ENCODE results near the gene DLG2.
"Not testable (repeated sequence)": the region's sequence is repeated elsewhere in the genome, so short reads cannot be mapped to it uniquely, and the experiment has no call there.

The DLG2 gene

DNA sequence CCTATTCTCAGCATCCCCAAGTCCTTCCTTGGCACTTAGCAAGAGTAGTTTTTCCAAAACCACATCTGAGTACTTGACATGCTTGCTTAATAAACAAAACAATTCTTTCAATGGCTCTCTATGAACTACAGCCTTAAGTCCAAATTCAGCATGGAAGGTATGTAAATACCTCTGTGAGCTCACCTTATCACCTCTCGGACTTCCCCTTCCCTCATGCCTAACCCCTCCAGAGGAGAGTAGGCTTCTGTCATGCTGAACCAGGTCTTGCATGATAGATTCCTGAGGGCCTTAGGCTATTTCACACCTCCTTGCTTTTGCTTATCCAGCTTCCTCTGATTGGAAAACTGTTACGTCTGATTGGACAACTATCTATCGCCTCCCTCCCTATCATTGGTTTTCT, 2028.1 kb downstream of the DLG2 start:
- no peak for TF ChIP-seq EZH2phosphoT487 (IDR thresholded peaks at IDR 0.05; ENCODE audit: borderline replicate concordance, low read length)
- TF ChIP-seq, protein P1, sequence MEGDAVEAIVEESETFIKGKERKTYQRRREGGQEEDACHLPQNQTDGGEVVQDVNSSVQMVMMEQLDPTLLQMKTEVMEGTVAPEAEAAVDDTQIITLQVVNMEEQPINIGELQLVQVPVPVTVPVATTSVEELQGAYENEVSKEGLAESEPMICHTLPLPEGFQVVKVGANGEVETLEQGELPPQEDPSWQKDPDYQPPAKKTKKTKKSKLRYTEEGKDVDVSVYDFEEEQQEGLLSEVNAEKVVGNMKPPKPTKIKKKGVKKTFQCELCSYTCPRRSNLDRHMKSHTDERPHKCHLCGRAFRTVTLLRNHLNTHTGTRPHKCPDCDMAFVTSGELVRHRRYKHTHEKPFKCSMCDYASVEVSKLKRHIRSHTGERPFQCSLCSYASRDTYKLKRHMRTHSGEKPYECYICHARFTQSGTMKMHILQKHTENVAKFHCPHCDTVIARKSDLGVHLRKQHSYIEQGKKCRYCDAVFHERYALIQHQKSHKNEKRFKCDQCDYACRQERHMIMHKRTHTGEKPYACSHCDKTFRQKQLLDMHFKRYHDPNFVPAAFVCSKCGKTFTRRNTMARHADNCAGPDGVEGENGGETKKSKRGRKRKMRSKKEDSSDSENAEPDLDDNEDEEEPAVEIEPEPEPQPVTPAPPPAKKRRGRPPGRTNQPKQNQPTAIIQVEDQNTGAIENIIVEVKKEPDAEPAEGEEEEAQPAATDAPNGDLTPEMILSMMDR (IDR thresholded peaks at IDR 0.05; ENCODE audit: low read depth, low read length, poor library complexity, severe bottlenecking), result no peak
- Histone ChIP-seq H3K9me3 (ENCODE audit: control insufficient read depth, insufficient read depth, low read length) (no peaks in the 10 kb centered on the region), H3K27me3 (ENCODE audit: control insufficient read depth, low read length) (no peaks in the 10 kb centered on the region), H3K27ac (ENCODE audit: low read depth, low read length) (0 out of 2 replicates have a peak overlapping the region, but pooled peaks have one; percentile 4), H3K9me2 (replicated peaks; ENCODE audit: control insufficient read depth, low read length) (no peaks in the 10 kb centered on the region), H3K4me2 (ENCODE audit: low read length) (peak overlapping the region; percentile 43), H3K4me3 (ENCODE audit: low read length) (0 out of 2 replicates have a peak overlapping the region, but pooled peaks have one; percentile 7), H4K20me1 (ENCODE audit: control insufficient read depth, insufficient read depth, low read depth, low read length) (no peaks in the 10 kb centered on the region), H3K4me1 (ENCODE audit: control insufficient read depth, low read length) (peaks cover 24% of the 10 kb centered on the region), H3F3A (ENCODE audit: control insufficient read depth, insufficient read depth) (no peaks in the 10 kb centered on the region), H3K79me2 (ENCODE audit: control insufficient read depth, low read length) (no peaks in the 10 kb centered on the region), H3K36me3 (ENCODE audit: control insufficient read depth, low read length) (no peaks in the 10 kb centered on the region)

DNA sequence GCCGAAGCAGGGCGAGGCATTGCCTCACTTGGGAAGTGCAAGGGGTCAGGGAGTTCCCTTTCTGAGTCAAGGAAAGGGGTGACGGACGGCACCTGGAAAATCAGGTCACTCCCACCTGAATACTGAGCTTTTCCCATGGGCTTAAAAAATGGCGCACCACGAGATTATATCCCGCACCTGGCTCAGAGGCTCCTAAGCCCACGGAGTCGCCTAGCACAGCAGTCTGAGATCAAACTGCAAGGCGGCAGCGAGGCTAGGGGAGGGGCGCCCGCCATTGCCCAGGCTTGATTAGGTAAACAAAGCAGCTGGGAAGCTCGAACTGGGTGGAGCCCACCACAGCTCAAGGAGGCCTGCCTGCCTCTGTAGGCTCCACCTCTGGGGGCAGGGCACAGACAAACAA, 2039.3 kb downstream of the DLG2 start:
- H3K9me2 ChIP-seq (replicated peaks; ENCODE audit: control insufficient read depth, low read length); H3K27me3 ChIP-seq (ENCODE audit: control insufficient read depth, low read length); H3F3A ChIP-seq (ENCODE audit: control insufficient read depth, insufficient read depth); H4K20me1 ChIP-seq (ENCODE audit: control insufficient read depth, insufficient read depth, low read depth, low read length); H3K4me3 ChIP-seq (ENCODE audit: low read length); H3K79me2 ChIP-seq (ENCODE audit: control insufficient read depth, low read length); H3K27ac ChIP-seq (ENCODE audit: low read depth, low read length); H3K9me3 ChIP-seq (ENCODE audit: control insufficient read depth, insufficient read depth, low read length); H3K36me3 ChIP-seq (ENCODE audit: control insufficient read depth, low read length); H3K4me2 ChIP-seq (ENCODE audit: low read length): not testable (repeated sequence)
- peaks cover 18% of the 10 kb centered on the region for H3K4me1 ChIP-seq (ENCODE audit: control insufficient read depth, low read length)

DNA sequence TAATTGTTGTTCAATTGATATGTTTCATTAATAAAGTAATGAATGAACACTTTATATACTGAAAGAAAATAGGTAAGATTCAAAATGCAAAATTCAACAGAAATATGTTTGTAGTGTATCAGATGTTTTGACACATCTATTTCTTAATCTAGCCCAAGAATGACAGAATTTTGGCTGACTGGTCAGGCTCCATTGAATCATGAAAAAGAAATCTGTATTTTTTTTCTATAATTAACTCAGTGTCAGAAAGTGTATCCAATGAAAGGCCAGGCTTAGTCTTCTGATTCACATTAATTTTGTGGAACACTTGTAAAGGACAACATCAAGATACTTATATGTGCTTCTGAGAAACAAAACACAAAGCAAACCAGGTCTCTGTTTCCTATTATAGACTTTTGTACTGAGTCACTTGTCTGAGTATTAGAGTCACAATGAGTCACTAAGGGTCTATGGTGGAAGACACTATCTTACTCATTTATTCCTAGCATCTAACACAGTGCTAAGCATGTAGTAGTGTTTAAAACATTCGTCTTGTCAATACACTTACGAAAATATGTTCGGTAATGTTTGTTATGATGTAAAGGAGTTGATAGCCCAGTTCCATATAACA, 2043.3 kb downstream of the DLG2 start:
- Histone ChIP-seq H3K4me1 (ENCODE audit: control insufficient read depth, low read length) (peaks cover 18% of the 10 kb centered on the region), H3K9me2 (replicated peaks; ENCODE audit: control insufficient read depth, low read length) (no peaks in the 10 kb centered on the region; the same call in 1 of the 2 replicates), H3K27ac (ENCODE audit: low read depth, low read length) (no peak overlapping the region), H3F3A (ENCODE audit: control insufficient read depth, insufficient read depth) (no peaks in the 10 kb centered on the region), H3K27me3 (ENCODE audit: control insufficient read depth, low read length) (no peaks in the 10 kb centered on the region), H3K4me2 (ENCODE audit: low read length) (peak overlapping the region; percentile 28), H3K4me3 (ENCODE audit: low read length) (peak overlapping the region; percentile 0; the same call in 1 of the 2 replicates), H3K9me3 (ENCODE audit: control insufficient read depth, insufficient read depth, low read length) (no peaks in the 10 kb centered on the region), H3K36me3 (ENCODE audit: control insufficient read depth, low read length) (no peaks in the 10 kb centered on the region), H4K20me1 (ENCODE audit: control insufficient read depth, insufficient read depth, low read depth, low read length) (no peaks in the 10 kb centered on the region), H3K79me2 (ENCODE audit: control insufficient read depth, low read length) (no peaks in the 10 kb centered on the region)
- TF ChIP-seq, protein P1 (IDR thresholded peaks at IDR 0.05; ENCODE audit: low read depth, low read length, poor library complexity, severe bottlenecking), result no peak
- no peak for TF ChIP-seq EZH2phosphoT487 (IDR thresholded peaks at IDR 0.05; ENCODE audit: borderline replicate concordance, low read length)

DNA sequence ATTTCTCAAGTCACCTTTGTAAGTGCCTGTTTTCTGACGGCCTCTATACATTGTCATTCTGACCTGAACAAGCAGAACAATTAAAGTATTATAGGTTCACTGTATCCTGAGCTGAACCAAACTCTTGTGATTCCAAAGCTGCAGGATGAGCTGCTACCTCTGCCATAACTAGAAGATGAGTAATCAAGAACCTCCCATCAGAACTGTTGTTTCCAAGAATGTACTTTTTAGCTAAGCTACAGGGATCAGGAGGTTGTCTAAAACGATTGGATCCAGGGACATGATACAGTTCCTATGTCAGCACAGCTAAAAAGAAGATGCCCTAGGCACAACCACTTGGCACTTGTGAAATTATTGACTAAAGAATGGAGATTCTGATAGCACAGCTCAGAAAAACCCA, 2052.6 kb downstream of the DLG2 start:
- H3F3A ChIP-seq (ENCODE audit: control insufficient read depth, insufficient read depth), result no peaks in the 10 kb centered on the region
- no peaks in the 10 kb centered on the region for H3K4me1 ChIP-seq (ENCODE audit: control insufficient read depth, low read length)
- no peaks in the 10 kb centered on the region for H3K79me2 ChIP-seq (ENCODE audit: control insufficient read depth, low read length)
- H4K20me1 ChIP-seq (ENCODE audit: control insufficient read depth, insufficient read depth, low read depth, low read length), result no peaks in the 10 kb centered on the region; the same call in 1 of the 2 replicates
- no peak overlapping the region for H3K4me2 ChIP-seq (ENCODE audit: low read length)
- H3K4me3 ChIP-seq (ENCODE audit: low read length), result no peak overlapping the region
- no peaks in the 10 kb centered on the region for H3K36me3 ChIP-seq (ENCODE audit: control insufficient read depth, low read length)
- no peaks in the 10 kb centered on the region for H3K9me2 ChIP-seq (replicated peaks; ENCODE audit: control insufficient read depth, low read length)
- H3K27me3 ChIP-seq (ENCODE audit: control insufficient read depth, low read length), result no peaks in the 10 kb centered on the region
- no peak overlapping the region for H3K27ac ChIP-seq (ENCODE audit: low read depth, low read length)
- H3K9me3 ChIP-seq (ENCODE audit: control insufficient read depth, insufficient read depth, low read length), result no peaks in the 10 kb centered on the region
- TF ChIP-seq, protein P1 (IDR thresholded peaks at IDR 0.05; ENCODE audit: low read depth, low read length, poor library complexity, severe bottlenecking), result no peak
- no peak for TF ChIP-seq EZH2phosphoT487 (IDR thresholded peaks at IDR 0.05; ENCODE audit: borderline replicate concordance, low read length)

Measured in DOHH2 (cell line).